ENCODE measurements around the gene TKT.

TKT gene

DNA sequence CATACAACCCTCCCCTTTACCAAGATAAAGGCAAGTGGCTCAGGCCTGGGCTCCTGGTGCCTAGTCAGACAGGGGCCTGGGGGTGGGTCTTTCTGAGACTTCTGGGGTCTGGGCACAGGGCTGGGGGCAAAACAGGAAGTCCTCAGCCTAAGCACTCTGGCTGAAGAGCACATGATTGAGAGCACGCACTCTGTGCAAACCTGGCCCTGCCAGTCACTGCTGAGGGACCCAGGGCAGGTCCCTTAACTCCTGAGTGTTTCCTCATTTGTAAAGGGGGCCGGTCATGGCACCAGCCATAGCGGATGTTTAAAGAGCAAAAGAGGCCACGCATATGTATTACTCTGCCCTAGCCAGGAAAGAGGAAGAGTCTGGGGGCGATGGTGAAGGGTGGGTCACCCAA is 16.0 kb downstream of the TKT start:
- no peak for DNase-seq (ENCODE audit: low read depth)

DNA sequence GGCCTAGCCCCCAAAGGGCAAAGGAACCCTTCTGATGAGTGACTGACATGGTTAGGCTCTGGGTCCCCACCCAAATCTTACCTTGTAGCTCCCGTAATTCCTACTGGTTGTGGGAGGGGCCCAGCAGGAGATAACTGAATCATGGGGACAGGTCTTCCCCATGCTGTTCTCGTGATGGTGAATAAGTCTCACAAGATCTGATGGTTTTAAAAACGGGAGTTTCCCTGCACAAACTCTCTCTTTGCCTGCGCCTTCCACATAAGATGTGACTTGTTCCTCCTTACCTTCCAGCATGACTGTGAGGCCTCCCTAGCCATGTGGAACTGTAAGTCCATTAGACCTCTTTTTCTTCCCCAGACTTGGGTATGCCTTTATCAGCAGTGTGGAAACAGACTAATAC is 16.9 kb downstream of the TKT start:
- DNase-seq (ENCODE audit: low read depth) = no peak

DNA sequence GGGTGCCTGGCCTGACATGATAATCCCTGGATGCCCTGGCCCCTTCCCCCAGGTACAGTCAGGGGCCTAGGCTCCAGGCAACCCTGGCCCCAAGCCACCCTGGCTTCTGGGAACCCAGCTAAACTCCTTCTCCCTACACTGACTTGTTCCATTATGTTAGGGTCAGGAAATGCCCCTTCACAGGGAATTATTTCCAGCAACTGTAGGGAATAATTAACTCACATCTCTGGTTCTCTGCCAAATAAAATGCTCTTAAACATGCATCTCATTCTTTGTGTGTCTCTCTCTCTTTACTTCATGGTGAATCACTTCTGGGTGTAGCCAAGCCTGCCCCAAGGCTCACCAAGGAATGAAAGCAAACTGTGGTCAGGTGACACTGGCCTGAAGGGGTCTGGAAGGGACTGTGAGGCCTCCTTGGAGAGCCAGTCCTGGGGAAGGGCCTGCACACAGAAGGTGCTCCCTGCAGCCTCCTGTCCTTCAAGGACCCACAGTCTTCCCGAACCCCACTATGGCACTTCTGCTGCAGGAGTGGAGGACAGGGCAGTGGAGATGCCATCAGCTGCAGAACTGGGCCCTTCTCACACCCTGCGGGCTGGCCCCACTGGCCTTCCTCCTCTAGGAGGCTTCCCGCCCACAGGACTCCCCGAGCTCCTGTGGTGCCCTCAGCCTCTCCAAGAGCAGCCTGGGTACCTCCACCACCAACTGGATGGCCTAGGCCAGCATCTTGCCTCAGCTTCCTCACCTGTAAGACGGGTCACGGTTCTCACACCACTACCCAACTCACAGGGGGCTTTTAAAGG is 17.6 kb downstream of the TKT start:
- DNase-seq (ENCODE audit: low read depth) = no peak

DNA sequence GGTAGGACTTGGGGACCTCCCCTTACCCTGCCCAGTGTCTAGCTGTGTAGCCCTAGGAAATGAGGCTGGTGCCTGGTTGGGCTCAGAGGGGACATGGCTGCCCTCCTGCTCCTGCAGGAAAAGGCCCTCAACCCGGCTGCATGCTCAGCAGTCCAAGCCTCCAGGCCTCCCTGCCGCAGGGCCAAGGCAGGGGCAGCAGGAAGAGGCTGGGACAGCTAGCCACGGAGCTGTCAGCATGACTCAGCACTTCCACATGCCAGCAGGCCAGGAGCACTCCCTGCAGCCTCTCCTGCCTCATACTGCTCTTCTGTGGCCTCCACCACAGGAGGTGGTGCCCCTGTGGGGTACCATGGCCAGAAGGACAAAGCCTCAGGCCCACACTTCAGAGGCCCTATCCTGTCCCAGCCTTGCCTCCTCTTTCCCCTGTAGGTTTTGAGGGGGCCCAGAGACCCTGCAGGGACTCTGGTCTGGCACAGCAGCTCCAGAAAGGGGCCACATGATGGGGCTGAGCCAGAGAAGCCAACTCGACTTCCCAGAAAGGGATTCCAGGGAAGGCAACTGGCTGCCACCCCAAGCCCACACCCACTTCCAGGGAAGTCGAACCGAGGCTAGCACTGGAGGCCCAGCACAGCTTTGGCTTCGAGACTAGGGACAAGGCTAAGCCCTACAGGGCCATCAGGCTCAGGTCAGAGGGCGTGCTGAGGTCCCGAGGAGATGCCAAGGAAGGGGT is 19.5 kb downstream of the TKT start:
- no peak for DNase-seq (ENCODE audit: low read depth)

DNA sequence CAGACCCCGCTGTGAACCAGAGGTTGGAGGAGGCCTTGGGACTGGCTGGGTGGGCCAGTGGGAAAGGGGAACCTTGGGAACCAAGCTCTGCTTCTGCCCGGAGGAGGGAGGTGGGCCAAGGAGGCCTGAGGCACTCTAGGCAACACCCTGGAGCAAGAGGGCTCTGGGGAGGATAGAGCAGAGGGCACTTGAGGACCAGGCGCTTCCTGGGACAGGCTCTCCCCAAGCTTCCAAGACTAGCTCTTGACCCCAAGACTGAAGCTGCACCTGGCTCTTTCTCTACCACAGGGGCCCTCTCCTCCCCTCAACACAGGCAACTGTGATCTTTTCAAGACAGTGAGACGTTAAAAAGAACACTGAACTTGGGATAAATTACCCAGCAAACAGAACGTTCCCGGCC is 20.3 kb downstream of the TKT start:
- no peak for DNase-seq (ENCODE audit: low read depth)

DNA sequence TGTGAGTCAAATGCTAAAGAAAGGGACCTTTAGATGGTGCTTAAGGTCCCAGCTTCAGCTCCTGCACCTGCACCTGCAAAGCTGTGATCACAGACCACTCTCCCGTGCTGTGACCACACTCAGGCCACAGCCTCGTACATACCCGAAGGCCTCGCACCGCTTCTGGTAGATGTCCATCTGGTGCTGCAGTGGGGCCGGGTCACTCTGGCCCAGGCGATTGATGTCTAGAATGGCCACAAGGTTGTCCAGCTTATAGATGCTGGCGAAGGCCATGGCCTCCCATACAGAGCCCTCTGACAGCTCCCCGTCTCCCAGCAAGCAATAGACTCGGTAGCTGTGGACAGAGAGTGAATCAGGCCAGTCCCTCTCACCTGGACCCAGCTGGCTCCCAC is 21.0 kb downstream of the TKT start:
- DNase-seq (ENCODE audit: low read depth) = no peak

DNA sequence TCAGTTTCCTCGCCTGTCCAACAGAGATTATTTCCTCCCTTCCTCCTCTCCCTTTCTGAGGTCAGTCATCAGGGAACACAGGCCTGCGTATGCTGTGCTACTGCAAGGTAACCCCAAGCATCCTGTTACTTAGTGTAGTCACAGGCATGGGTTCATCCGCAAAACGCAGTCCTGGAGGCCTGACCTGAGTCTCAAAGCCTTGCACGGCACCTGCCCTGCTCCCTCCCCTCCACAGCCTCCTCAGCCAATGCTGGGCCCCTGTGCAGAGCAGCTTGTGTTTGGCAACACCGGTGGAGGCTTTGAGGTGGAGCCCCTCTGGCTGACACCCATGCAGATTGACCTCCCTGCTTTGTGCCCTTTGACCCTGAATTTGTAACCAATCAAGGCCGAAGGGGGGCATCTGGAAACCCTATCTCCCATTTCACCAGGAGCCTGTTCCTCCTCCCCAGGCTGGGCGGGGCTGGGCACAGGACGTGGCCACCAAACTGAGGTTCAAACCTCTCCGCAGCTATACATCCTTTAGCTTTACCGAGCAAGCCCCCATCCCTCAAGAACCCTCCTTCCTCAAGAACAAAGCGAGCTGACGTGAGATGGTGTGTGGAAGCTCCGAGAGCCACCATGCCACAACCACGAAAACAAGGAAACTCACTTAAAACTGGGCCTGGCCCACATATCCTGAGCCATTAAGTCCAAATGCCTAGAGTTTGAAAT is 21.5 kb downstream of the TKT start:
- DNase-seq (ENCODE audit: low read depth) = no peak

DNA sequence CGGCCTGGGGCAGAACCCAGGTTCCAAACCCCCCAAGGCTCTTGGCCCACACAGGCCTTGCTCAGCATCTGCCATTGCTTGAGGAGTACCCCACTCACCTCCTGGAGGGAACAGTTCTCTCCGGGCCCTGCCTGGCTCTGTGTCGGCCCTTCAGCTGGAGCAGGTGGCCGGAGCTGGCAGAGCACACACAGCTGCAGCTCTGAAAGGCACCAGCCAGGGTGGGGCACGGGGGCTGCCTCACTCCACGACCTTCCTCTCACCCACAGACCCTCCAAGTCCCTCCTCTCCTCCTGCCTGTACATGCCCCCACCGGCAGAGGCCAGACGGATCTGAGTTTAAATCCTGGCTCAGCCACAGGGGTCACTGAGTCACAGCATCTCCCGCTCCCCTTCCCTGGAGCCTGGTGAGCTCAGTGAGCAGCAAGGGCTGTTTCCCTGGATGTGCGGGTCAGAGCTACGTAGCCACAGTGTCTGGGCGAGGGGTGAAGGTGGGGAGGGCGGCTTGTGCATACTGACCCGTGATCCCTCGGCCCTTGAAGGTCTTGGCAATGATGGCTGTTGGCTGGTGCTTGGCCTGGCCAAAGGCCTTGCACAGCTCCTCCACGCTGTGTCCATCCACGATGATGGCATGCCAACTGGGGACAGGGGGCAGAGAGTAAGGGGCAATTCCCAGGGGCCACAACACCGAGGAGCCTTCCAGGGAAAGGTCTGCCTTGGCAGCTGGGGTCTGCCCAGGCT is 23.0 kb downstream of the TKT start:
- no peak for DNase-seq (ENCODE audit: low read depth)

DNA sequence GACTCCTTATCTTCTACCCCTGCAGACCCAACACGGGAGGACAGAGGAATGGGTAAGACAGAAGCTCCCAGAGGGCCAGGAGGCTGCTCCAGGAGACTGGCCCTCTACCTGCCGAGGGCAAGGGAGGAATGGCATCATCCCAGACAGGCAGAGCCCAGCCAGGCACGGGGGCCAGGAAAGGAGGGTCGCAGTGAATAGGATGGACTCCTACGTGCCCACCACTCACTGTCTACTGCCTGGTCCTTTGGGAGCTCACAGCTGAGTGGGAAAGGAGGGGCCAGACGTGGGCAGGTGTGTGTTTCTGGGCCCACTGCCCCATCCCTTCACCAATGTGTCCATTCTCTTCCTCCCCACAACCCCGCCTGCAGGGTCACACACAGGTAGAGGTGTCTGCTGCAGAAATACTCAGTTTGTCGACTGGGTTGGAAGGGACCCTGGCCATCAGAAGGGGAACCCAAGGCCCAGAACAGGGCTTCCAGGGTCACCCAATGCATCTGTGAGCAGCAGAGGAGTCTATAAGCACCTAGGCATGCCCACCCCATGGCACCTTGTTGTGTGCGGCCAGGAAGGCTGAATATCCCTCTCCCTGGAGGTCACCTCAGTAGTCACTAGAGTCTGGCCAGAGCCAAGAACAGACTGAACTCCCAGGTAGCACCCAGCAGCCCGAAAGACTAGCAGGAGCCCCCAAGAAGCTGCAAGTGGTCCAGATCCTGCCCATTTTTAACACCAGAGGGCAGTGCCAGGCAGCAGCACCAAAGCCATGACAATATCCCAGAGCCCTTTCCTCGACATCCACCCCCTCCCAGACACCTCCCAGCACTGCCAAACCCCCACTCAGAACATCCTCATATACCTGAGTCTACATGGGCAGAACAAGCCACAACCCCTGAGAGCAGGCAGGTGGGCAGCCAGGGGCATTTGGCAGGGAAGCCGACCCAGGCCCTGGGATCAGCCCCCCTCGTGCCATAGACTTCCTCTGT is 24.0 kb downstream of the TKT start:
- DNase-seq (ENCODE audit: low read depth) = no peak

DNA sequence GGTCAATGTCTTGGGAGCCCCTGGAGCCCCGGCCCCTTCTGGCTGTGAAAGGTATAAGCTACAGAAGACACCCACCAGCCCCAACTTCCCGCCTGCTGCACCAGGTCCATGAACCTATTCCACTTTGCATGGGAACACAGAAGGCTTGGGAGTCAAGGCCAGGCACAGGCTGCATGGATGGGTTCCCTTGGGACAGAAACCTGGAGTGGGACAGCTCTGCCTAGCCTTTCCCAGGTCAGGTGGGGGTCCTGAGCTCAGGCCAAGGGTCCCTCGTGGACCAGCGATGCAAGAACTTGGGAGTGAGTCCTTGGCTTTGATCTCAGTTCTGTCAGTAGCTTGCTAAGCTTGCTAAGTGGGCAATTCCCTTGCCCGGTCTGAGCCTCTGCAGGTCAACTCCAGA is 25.0 kb downstream of the TKT start:
- DNase-seq (ENCODE audit: low read depth) = no peak

DNA sequence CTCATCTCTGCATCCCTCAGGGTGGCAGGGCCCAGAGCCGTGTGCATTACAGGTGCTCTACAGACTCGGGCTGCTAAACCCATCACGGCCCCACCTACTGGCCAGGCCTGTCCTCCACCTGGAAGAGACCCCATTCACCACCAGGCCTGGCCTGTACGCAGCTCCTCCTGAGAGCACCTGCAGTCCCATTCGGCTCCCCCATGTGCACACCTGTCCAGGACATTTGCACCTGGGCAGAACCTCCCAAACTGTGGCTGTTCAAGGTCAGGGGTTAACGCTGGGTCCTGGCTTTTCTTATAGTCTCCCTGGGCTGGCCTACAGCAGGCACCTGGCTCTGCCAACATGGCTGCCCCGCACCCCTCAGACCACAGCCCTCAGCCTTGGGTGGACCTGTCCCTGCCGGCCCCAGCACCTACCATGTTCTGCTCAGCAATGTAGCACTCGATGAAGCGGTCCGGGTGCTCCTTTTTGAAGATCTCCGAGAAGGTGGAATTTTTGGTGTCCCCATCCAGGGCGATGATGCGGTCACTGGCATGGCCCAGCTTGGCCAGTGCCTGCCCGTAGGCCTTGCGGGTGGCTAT is 25.7 kb downstream of the TKT start:
- no peak for DNase-seq (ENCODE audit: low read depth)

DNA sequence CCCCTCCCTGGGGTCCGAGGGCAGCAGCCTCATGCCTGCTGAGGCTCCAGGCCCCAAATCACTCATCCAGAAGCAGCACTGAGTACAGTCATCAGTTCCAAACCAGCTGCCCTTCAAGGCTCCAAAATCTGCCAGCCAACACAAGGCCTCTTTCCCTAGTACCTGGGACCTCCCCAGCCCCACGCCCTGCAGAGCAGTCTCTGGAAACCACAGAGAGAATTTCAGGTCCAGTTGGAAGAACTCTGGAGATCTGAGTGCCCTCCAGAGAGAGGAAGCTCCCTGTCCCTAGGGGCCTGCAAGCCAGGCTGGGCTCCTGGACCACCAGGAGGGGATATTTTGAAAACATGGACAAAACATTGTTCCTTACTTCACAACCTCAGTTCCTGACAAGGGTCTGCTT is 26.2 kb downstream of the TKT start:
- DNase-seq (ENCODE audit: low read depth) = no peak

DNA sequence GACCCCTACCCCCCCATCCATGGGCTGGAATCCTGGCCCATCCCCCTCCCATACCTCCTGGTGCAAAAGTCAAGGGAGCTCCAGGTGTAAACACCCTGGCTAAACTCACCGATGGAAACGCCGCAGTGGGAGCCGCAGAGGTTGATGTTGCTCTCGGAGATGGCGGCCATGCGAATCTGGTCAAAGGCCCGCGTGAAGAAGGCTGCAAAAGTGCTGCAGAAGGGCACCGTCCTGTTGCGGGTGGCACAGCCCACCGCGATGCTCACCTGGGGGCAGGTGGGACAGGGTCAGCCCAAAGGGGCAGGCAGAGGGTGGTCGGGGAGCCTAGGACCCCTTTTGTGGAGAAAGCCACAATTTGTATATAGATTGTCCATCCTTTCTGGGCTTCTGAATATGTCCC is 26.7 kb downstream of the TKT start:
- no peak for DNase-seq (ENCODE audit: low read depth)

DNA sequence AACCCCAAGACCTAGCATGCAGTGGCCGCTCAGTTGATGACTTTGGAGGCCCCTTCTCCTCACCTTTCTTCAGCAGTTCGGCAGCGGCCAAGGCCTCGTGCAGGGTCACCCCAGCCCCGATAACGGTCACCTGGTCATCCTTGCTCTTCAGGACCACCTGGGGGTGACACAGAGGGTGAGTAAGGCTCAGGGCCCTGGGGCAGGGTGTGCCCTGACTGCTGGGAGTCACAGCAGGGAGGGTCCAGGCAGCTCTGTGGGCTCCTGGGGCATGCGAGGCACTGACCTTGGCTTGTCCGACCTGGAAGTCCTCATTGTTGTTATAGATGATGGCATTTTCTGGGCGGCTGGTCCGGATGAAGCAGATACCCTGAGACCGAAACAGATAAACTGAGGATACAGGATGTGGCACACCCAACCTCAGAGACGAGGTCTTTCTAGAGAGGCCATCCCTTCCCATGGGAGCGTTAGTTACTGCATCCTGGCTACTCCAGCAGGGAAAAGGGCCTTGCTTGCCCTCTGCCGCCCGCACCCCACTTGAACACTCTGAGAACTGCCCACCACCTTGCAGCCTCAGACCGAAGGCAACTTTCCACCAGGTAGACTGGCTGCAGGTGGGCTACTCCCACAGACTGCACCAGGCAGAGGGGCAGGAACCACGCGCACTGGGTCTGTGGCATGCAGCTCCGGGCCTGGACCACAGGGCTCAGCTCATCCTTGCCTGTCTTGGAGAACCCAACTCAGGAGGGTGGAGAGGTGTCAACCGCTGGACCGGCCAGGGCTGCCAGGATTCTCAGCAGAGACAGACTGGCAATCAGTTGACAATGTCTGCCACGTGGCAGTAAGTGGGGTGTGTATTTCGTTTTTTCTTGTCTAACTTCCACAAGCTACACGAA is 27.6 kb downstream of the TKT start:
- DNase-seq (ENCODE audit: low read depth) = no peak

DNA sequence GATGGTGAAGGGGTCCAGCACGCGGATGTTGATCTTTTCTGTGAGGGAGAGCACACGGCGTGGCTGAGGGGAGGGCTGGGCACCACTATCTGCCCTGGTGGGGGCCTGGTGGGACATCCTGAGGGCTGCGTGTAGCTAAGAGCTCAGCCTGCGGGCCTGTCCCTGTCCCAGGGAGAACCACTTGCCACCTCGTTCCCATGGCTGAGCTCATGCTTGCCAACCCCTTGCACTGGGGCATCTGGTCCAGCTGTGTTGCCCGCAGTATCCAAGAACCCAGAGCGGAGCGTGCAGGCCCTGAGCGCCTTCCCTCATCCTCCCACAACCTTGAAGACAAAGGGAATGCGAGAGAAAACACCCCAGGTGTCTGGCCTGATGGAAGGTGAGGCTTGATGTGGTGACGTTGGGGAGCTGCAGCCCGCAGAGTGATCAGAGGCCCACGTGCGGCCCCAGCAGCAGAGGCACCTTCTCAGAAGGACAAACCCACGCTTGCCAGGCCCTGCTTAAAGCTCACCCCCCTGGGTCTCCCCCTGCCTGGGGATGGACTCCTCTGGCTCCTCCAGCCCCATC is 28.9 kb downstream of the TKT start:
- no peak for DNase-seq (ENCODE audit: low read depth)

DNA sequence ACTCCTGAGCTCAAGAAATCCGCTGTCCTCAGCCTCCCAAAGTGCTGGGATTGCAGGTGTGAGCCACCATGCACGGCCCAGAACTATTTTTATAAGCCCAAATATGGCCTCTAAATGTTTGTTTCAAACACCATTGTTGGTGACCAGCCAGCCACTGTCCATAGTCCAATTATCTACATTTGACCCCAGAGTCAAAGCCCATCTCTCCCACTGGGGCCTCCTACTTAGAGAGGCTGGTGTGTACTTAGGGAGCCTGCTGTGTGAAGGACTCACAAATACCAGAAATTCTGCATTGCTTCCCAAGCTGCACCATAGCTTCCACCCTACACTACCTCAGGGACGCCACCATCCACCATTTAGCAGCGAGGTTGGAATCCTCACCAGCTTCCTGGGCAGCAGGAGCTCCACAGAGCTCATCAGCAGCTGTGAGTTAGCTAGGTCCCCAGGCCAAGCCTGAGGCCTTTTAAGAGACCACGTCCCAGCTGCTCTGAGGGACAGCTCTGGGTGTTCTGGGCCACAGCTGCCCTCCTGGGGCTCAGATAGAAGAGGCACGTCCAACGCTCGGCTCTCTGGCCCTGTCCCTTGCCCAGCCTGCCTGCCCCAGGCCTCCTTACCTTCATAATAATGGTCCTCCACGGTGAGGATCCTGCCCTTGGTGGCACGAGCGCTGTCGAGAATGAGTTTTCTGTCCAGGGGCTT is 29.5 kb downstream of the TKT start:
- DNase-seq (ENCODE audit: low read depth) = no peak

DNA sequence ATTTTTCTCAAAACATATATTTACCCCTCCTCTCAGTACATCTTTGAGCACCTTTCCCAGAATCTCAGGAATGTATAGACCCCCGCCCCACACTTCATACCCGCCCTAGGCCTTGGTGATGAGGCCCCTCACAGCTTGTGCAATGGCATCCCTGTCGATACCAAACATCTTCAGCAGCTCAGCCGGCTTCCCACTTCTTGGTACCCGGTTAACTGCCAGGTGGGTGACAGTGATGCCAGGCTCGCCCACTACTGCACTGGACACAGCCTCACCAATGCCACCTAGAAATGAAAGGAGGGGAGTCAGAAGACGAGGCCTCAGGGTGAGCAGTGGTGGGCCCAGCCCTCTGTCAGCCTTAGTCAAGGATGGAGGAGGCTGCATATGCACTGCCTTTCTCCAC is 30.2 kb downstream of the TKT start:
- DNase-seq (ENCODE audit: low read depth) = no peak

DNA sequence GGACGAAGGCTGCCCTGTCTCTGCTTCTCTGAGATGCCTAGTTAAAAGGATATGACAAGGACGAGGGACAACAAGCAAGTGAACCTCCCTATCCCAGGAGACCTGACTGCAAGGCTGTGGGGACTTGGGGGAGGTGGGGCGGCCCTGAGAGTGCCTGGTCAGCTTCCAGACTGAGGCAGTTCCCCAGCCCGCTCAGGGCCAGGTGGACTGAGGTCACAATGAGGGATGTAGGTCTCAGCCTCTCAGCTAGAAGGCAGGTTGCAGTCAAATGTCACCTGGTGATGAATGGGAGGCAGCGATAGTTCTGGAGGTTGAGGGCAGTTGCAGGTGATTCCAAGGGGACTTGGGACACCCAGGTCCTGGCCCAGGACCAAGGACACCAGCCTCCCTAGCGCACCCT is 30.6 kb downstream of the TKT start:
- no peak for DNase-seq (ENCODE audit: low read depth)

DNA sequence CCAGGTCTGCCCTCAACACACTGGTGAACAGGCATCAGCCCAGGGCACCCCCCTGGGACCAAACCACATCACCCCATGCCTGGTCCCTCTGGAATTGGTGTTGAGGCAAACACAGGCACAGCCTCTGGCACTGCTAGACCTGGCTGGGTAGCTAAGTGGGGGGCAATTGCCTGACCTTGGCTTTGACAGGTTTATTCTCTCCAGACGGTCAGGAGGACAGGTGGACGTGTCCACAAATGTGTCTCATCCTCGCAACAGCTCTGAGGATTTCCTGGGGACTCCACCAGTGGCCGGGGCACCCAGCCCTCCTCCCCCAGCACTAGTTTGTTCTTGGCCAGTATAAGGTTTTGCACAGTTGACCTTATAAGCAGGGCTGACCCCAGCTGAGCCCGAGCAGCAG is 31.3 kb downstream of the TKT start:
- DNase-seq (ENCODE audit: low read depth) = no peak

All from T-helper 22 cell (primary cell).